ENCODE results near the gene ATP6V0D1.
A peak's percentile ranks its signal among the peaks of the same experiment; 100 is the strongest.

The ATP6V0D1 gene

DNA sequence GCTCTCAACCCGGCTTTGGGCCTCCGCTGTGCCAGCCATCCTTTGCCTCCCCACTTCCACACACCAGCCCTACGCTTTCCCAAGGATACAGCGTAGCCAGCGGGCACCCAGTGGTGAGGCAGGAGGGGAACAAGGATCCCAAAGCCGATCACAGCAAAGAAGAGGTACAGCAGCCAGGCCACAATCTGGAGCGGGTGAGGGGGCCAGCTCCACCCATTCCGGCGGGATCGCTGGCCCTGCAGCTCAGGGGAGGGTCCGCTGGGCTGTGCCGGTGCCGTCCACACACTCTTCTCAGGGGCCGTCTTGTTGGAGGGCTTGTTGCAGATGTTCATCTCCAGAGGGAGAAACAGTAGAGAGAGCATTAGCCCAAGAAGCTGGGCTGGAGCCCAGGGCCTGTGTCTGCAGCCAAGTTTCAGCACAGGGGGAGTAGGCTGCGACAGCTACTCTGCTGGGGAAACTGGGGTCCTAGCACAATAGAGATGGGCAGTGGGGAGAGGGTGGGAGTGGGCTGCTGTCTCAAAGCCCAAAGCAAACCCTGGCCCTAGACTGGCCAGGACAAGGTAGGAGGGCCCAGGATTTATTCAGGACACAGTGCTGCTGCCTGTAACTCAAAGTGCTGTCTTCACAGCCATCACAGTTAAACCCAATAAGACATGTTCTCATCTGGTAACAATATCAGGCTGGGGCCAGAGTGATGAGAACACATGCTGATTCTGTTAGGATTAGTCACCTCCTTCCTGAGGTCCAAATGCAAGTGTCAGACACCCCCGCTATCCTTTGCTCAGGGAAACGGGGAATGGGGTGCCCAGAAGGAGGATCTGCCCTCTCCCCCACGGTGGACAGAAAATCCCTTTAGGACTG is 74.6 kb downstream of the ATP6V0D1 start:
- peak; percentile 74 for DNase-seq (ENCODE audit: low read depth)

- DNase-seq (ENCODE audit: low read depth), result no peak
Measured at GRCh38 chr16:67405336-67405735, 75.6 kb downstream of the ATP6V0D1 start.

GRCh38 chr16:67404740-67405226 is 76.2 kb downstream of the ATP6V0D1 start:
- no peak for DNase-seq (ENCODE audit: low read depth)

GRCh38 chr16:67403976-67404555 is 76.9 kb downstream of the ATP6V0D1 start:
- DNase-seq (ENCODE audit: low read depth), result no peak

DNA sequence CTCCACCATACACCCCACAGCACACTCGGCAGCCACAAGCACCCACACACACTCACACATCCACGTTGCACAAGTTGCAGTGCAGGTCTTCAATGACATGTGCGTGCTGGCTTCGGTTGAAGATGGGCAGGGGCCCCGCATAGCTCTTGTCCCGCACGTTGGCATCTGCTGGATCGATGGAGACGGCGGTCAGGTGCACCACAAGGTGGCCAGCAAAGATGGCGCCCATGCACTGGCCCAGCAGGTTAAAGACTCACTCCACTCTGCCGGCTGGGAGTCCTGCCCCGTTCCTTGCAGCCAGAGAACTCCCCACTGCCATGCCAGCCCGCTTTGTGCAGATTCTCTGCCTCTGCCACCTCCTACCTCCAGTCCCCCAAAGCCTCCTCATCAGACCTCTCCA is 80.1 kb downstream of the ATP6V0D1 start:
- DNase-seq (ENCODE audit: low read depth), result no peak

GRCh38 chr16:67399749-67400704 is 80.9 kb downstream of the ATP6V0D1 start:
- no peak for DNase-seq (ENCODE audit: low read depth)

DNA sequence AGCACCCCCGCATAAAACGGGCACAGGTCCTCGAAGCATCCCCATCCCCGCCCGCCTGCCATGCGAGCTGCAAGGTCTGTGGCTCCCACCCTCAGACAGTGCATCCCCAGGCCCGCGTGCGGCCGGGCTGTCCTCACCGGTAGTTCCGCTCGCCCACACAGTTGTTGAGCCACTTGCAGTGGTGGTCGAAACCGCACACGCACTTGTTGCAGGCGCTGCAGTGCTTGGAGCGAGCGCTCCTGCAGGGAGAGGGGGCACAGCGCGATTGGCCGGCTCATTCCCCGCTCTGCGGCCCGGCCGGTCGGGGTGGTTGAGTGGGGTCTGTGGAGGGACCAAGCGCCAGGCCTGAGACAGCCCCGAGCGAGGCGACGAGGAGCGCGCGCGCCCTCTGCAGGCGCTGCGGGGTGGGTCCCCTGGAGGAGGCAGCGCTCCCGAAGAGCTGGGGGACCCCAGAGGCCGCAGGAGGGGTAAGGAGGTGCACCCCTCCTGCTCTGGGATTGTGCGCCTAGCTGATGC is 81.7 kb downstream of the ATP6V0D1 start:
- no peak for DNase-seq (ENCODE audit: low read depth)

DNA sequence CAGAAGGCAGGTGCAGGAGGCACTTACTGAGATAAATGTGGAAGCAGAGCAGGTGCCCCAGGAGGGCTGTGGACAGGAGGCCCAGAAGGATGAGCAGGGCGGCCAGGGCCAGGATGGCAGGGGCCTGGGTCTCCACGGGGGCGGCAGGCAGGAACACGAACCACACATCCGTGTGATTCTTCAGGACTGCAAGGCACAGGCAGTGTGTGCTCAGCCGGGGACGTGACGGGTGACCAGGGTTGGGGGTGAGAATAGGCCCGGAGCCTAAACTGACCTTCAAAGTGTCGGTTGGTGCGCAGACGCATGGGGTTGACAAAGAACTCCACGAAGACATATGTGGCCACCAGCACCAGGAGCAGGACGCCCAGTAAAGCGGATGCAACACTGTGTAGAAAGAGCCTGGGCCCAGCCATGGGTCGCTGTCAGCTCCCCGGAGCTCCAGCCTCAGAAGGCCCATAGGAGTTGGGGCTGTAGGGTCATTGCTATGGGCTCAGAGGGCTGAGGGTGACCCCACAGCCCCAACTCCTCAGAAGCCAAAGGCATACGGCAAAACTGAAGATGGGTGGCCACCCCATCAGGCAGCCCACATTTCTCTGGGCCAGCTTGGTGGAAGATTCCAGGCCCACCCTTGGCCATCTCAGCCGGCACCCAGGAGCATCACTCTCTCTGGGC is 82.3 kb downstream of the ATP6V0D1 start:
- DNase-seq (ENCODE audit: low read depth), result no peak

GRCh38 chr16:67397812-67398545 is 83.0 kb downstream of the ATP6V0D1 start:
- no peak for DNase-seq (ENCODE audit: low read depth)

GRCh38 chr16:67397036-67397801 is 83.7 kb downstream of the ATP6V0D1 start:
- no peak for DNase-seq (ENCODE audit: low read depth)

- peak; percentile 68 for DNase-seq (ENCODE audit: low read depth)
Measured at GRCh38 chr16:67396159-67397035, 84.6 kb downstream of the ATP6V0D1 start.

- DNase-seq (ENCODE audit: low read depth), result no peak
Measured at GRCh38 chr16:67395458-67396158, 85.3 kb downstream of the ATP6V0D1 start.

DNA sequence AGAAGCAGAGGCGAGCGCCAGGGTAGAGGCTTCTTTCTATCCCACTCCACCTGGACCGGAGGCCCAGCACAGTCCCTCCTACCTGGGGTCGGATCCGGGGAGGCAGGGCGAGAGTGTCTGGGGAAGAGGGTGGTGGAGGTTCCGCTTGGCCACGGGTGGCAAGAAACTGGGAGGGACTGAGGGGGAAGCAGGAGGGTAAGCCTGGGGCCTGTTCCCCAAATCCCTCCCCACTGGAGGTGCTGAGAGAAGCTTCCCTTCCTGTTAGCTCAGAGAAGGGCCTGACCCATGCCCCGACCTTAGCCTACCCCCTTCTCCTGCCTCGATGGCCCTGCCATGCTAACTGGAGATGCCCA is 85.9 kb downstream of the ATP6V0D1 start:
- DNase-seq (ENCODE audit: low read depth), result no peak

- no peak for DNase-seq (ENCODE audit: low read depth)
Measured at GRCh38 chr16:67394155-67395104, 86.5 kb downstream of the ATP6V0D1 start.

DNA sequence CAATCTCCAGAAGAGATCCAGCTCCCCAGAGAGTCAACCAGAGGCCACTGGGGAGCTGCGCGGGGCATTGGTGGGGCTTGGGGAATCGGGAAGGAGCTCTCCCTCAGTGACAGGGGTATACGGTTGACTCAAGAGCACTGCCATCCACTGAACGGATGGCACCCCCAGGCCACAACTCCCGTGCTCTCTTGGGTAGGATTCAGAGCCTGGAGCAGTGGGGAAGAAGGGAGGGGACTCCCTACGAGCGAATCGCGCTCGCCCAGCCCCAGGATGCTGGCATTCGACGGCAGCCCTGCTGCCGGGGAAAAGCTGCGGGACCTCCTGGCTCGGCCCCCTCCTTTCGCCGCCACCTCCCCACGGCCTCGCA is 87.2 kb downstream of the ATP6V0D1 start:
- no peak for DNase-seq (ENCODE audit: low read depth)

GRCh38 chr16:67393111-67393787 is 87.7 kb downstream of the ATP6V0D1 start, which contains the start of gene TPPP3:
Gene TPPP3 (minus strand): TSS chr16:67393498. CDS start chr16:67391111, 2,387 bp downstream.
- peak; percentile 67 for DNase-seq (ENCODE audit: low read depth)
